Astrocyte of the hippocampus (primary cell): ENCODE data around the gene RBBP7.
A peak's percentile ranks its signal among the peaks of the same experiment; 100 is the strongest.

Source experiments
- DNase-seq: peaks from one replicate; pipeline ENCODE4 v3.0.0; 2011; ENCODE audit warnings: low read depth, low spot score

The RBBP7 gene

DNA sequence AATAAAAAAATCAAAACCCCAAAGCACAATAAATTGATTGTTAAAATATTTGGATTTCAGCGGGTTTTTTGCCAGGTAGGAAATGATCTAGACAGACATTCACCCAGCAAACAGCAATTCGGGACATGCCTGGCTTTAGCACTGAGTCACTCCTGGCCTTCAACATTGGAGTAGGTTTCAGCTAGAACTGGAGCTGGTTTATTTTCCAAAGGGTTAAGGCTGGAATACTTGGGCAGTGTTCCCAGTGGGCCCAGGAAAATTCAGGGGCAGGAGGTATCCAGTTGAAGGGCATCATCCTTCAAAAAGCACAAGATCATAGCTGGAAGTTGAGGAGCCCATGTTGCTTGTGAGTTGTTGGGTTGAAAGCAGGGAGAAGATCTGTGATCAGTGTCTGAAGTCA, 42.9 kb downstream of the RBBP7 start:
- peak; percentile 30 for DNase-seq

DNA sequence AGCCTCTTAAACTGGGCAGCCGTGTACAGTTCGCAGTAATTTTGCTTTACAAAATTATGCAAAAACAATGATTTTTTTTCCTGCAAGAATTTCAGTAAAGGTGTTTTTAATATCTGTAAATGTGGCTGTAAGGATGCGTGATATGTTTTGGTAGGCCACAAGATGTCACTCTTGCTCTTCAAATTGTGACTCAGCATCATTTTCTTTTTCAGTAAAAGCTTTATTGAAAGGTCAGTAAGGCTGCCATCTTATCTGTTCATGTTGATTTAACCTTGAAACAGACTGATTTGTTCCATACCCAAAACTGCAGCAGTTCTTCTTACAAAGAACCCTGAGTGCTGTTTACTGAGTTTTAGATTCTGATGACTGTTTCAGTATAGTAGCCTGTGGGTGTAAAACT, 44.0 kb downstream of the RBBP7 start:
- peak; percentile 60 for DNase-seq

DNA sequence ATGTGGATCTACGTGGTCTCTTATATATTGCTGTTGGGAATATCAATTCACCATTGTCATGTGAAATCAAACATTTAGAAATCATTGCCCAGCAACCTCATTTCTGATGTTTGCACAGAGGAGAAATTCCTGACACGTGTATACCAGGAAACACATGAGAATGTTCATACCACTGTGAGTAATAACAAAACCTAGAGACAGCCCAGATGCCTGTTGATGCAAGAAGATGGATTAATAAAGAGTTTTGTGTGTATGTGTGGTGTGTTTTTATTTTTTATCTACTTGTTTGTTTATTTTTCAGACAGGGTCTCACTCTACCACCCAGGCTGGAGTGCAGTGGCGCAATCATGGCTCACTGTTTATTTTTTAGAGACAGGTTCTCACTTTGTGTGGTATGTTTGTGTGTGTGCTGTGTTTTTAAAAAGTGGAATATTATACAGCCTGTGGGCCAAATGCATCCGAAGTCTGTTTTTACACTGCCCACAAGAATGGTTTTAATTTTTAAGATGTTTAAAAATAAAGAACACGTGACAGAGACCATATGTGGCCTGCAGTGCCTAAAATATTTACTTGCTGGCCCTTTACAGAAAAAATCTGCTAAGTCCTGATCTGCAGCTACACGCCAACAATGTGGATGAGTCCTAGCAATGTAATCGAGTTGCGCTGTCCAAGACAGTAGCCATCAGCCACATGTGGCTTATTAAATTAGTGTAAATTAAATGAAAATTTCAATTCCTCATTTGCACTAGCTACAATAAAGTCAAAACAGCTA, 44.7 kb downstream of the RBBP7 start:
- DNase-seq, result no peak

DNA sequence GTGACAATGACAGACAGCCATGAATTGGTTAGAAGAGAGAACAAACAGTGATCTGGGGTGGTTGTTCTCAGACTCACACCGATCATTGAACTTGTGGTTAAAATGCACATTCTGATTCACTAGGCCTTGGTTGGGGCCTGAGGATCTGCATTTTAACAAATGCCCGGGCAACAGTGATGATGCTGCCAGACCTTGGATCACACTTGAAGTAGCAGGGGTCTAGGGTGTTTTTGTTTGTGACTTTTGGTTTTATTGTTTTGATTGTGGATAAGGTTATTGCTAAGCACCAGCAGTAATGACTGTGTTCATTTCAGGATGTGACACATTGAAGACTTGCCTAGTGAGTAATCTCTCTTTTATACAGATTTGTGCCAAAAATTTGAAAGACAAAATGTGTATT, 47.4 kb downstream of the RBBP7 start:
- peak; percentile 51 for DNase-seq

DNA sequence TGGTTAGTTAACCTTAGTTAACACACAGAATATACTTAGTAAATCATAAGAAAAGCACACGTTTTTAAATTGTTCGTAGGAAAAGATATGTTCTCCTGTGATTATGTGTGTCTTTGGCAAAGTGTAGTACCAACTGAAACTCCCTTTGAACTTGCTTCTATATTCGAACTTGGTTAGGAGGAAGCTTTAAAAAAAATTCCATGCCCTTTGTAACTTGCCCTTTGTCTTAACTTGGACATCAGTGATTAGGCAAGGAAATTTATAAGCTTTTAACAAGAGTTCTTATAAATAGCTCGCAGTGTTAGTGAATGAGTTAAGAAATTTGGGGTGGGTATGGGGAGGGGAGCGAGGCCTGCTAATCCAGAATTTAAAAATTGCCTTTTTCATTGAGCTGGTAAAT, 50.5 kb downstream of the RBBP7 start:
- DNase-seq, result no peak

DNA sequence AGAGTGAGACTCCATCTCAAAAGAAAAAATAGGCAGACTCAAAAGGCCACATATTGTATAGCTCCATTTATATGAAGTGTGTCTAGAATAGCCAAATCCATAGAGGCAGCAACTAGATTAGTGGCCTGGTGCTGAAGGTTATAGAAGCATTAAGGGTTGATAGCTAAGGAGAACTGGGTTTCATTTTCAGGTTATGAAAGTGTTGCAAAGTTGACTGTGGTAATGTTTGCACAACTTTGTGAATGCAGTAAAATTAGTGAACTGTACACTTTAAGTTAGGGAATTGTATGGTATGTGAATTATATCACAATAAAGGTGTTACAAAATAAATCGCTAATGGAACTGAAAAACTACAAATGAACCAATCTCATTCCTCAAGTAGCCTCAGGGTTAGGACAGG, 55.6 kb downstream of the RBBP7 start:
- DNase-seq, result no peak

DNA sequence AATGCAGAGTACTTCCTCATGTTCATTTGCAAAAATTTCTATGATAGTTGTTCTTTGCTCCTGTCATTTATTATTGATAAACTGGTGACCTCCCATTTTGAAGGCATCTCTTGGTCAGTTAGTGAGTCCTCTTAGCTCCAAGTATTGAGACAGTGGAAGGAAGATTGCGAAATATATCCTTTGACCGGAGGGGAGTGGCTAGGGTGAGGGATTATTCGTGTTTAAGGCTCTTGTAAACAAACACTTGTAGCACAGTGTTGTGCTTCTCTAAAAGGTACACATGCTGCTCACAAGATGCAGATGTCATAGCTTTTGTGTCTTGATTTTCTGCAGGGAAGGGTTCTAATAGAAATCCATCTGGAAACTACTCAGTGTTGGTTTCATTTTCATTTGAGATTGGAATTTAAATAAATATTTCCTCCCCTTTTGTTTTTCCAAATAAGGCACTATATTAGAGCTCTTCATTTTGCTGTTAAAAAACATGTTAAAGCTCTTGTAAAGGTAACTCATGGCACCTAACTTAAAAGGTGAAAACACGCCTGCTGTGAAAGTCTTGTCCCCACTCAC, 62.1 kb downstream of the RBBP7 start:
- DNase-seq, result peak; percentile 10

DNA sequence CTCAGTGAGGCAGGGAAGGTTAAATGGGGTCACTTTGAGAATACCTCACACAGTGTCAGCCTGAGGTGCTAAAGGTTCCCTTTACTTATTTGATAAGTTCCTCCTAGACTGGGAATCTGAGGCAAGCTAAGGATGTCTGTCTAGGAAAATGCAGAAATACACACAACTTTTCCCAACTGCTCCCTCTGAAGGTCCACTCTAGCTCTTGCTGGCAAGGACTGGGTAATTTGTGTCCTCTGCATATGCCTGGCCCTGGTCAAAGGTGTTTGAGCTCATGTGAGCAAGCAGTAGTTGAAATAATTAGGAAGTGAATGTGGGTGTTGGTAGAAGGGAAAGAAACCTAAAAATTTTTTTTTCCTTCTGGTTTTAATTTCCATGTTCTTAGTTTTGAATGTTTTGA, 62.6 kb downstream of the RBBP7 start:
- peak; percentile 32 for DNase-seq

DNA sequence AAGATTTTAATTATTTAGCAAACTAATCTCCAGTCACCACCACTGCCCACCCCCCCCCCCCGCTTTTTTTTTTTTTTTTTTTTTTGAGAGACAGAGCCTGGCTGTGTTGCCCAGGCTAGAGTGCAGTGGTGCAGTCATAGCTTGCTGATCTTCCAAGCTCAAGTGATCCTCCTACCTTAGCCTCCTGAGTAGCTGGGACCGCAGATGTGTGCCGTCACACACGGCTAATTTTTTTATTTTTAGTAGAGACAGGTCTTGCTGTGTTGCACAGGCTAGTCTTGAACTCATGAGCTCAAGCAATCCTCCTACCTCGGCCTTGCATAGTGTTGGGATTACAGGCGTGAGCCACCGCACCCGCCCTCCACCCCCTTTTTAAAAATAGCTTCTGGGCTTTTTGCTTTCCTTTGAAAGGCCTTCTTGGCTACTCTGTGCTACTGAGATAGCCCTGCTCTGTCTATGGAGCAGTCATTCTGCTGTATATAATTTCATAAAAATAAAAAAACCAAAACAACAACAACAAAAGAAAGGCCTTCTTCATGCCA, 65.2 kb downstream of the RBBP7 start:
- DNase-seq, result no peak

DNA sequence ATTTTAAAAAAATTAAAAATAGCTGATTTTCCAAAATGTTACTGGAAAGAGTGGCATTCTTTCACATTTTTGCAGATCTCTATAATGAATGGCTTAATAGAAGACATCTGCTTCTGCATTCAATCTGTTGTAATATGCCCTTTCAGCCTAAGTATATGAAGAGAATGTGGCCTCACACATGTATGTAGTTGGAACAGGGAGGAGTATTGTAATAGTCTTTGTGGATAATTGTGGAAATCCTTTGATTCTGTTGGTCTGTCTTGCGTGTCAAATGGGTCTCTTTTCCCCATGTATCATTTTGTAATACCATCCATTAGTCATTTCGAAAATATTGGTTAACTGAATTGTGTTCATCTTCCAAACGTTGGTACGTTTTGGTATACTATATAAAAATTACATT, 72.3 kb downstream of the RBBP7 start:
- no peak for DNase-seq

DNA sequence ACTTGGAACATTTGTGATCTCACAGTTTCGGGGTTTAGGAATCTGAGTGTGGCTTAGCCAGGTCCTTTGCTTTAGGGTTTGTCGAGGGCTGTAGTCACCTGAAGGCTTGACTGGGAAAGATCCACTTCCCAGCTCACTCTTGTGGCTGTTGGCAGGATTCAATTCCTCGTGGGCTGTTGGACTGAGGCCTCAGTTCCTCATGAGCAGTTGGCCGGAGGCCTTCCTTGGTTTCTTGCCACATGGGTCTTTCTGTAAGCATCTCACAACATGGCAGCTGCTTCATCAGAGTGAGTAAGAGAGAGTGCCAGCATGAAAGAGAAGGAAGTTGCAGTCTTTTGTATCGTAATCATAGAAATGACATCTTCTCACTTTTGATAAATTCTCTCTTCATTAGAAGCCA, 72.8 kb downstream of the RBBP7 start:
- peak; percentile 31 for DNase-seq

DNA sequence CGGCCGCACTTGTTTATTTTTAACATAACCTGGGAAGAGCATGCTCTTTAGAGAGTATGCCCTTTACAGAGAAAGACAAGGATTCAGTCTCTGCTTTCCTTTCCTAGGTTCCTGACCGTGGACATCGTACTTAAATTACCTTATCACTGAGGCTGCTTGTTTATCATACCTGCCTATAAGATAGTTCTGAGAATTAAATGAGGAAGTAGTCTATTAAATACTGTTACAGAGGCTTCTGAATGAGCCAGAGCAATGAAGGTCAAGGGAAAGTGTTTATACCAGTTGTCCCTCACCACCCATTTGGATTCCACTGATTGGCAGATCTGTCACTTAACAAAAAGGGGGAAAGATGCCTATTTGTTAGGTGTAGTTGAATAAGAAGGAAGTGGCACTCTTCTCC, 73.9 kb downstream of the RBBP7 start:
- DNase-seq, result no peak
